Esophagus squamous epithelium (tissue), 4 donors: Measurements from ENCODE around the gene DUSP7.

ENCODE experiments used
- CTCF ChIP-seq, 6 experiments: fragments of 450-650 bp in 4 of 6; fragments of 200-600 bp in 2 of 6; sonication (generic) in 2 of 6; IDR thresholded peaks; one replicate each; pipeline ENCODE4 v1.5.1; 2016 to 2019; ENCODE audit warnings: antibody characterized with exemption in 6 of 6, mild to moderate bottlenecking in 4 of 6, moderate library complexity in 4 of 6
- POLR2A ChIP-seq, 4 donors: fragments of 450-650 bp; IDR thresholded peaks; one replicate each; pipeline ENCODE4 v1.6.1; 2017; ENCODE audit warnings: antibody characterized with exemption in 4 of 4, mild to moderate bottlenecking in 4 of 4, moderate library complexity in 3 of 4

- TF ChIP-seq CTCF (IDR thresholded peaks at IDR 0.05) (no peak), POLR2A (IDR thresholded peaks at IDR 0.05) (no peak)
Observed at GRCh38 chr3:52025453-52025852, 30.9 kb downstream of the DUSP7 start.
